GM23338 (cell line): Measurements from ENCODE around the gene ANKRD37. TPM values are rescaled to one million over a fixed set of nuclear protein-coding genes. Genes with fewer than 3 reads are reported as not detected.

Experiments
- ATAC-seq: fragments of 200-7000 bp; cut with Tn5 transposase; 3 replicates; pipeline ENCODE4 v1.9.1; 2020
- DNase-seq: peaks from one replicate; pipeline ENCODE4 v3.0.0-alpha.2; 2015; ENCODE audit warnings: low spot score
- H2AFZ ChIP-seq: fragments of 200-600 bp; sonication (generic); 2 replicates; pipeline ENCODE4 v1.8.0; 2016; ENCODE audit warnings: antibody characterized with exemption, mild to moderate bottlenecking, moderate library complexity
- H3F3A ChIP-seq: fragments of 200-600 bp; sonication (generic); replicated peaks from 2 replicates; pipeline ENCODE4 v1.8.0; 2017; ENCODE audit warnings: antibody characterized with exemption, mixed run types, low read depth
- H3K27ac ChIP-seq: fragments of 200-600 bp; sonication (generic); 2 replicates; pipeline ENCODE4 v1.6.1; 2016; ENCODE audit warnings: low read depth
- H3K27me3 ChIP-seq: fragments of 200-600 bp; sonication (generic); 2 replicates; pipeline ENCODE4 v1.8.0; 2016; ENCODE audit warnings: mild to moderate bottlenecking, mixed run types, moderate library complexity; ENCODE audit not compliant: insufficient read depth
- H3K36me3 ChIP-seq: fragments of 200-600 bp; sonication (generic); 2 replicates; pipeline ENCODE4 v1.8.0; 2016; ENCODE audit warnings: mild to moderate bottlenecking; ENCODE audit not compliant: insufficient read depth
- H3K4me1 ChIP-seq: fragments of 200-600 bp; sonication (generic); 2 replicates; pipeline ENCODE4 v1.8.0; 2016; ENCODE audit warnings: mild to moderate bottlenecking, moderate library complexity; ENCODE audit not compliant: insufficient read depth
- H3K4me2 ChIP-seq: fragments of 200-600 bp; sonication (generic); 2 replicates; pipeline ENCODE4 v1.7.1; 2017; ENCODE audit warnings: mixed run types
- H3K4me3 ChIP-seq: fragments of 200-600 bp; sonication (generic); 2 replicates; pipeline ENCODE4 v1.6.1; 2016; ENCODE audit warnings: mixed run types
- H3K79me2 ChIP-seq: fragments of 200-600 bp; sonication (generic); replicated peaks from 2 replicates; pipeline ENCODE4 v1.8.0; 2017; ENCODE audit warnings: mild to moderate bottlenecking; ENCODE audit not compliant: insufficient read depth
- H3K9me2 ChIP-seq: fragments of 200-600 bp; sonication (generic); 2 replicates; pipeline ENCODE4 v1.8.0; 2017; ENCODE audit not compliant: insufficient read depth
- H4K20me1 ChIP-seq: fragments of 200-600 bp; sonication (generic); replicated peaks from 2 replicates; pipeline ENCODE4 v1.8.0; 2017; ENCODE audit warnings: mild to moderate bottlenecking; ENCODE audit not compliant: insufficient read depth
- H3K27ac Mint-ChIP-seq: 2 replicates; pipeline ENCODE4 v1.8.0; 2020; ENCODE audit warnings: inconsistent platforms, mild to moderate bottlenecking, moderate library complexity, mixed read lengths
- H3K27me3 Mint-ChIP-seq: 3 replicates; pipeline ENCODE4 v1.8.0; 2022; ENCODE audit warnings: low read depth, mild to moderate bottlenecking, moderate library complexity, mixed read lengths, inconsistent platforms; ENCODE audit not compliant: insufficient read depth, poor library complexity
- H3K36me3 Mint-ChIP-seq: 3 replicates; pipeline ENCODE4 v1.8.0; 2021; ENCODE audit warnings: low read depth, mild to moderate bottlenecking, inconsistent platforms, moderate library complexity, mixed read lengths
- H3K4me1 Mint-ChIP-seq: 3 replicates; pipeline ENCODE4 v1.8.0; 2020; ENCODE audit warnings: mild to moderate bottlenecking, inconsistent platforms, mixed read lengths
- H3K4me3 Mint-ChIP-seq: 3 replicates; pipeline ENCODE4 v1.8.0; 2021; ENCODE audit warnings: moderate library complexity, mild to moderate bottlenecking, inconsistent platforms, mixed read lengths
- H3K9me3 Mint-ChIP-seq: 3 replicates; pipeline ENCODE4 v1.8.0; 2020; ENCODE audit warnings: moderate library complexity, mild to moderate bottlenecking, inconsistent platforms, mixed read lengths
- CREB1 ChIP-seq: fragments of 250-450 bp; sonication (Bioruptor Pico); IDR thresholded peaks from 2 replicates; pipeline ENCODE4 v1.5.0; 2020; ENCODE audit warnings: low read depth, mild to moderate bottlenecking, moderate library complexity
- ETS1 ChIP-seq: IDR thresholded peaks from 2 replicates; pipeline ENCODE4 v1.6.1; 2016; ENCODE audit warnings: antibody characterized with exemption
- EZH2 ChIP-seq: fragments of 200-600 bp; sonication (generic); IDR thresholded peaks from one replicate; pipeline ENCODE4 v1.8.0; 2017; ENCODE audit warnings: antibody characterized with exemption, mild to moderate bottlenecking, low read depth; ENCODE audit not compliant: unreplicated experiment
- EZH2phosphoT487 ChIP-seq: fragments of 200-600 bp; sonication (generic); IDR thresholded peaks from one replicate; pipeline ENCODE4 v1.8.1; 2018; ENCODE audit warnings: antibody characterized with exemption; ENCODE audit not compliant: unreplicated experiment
- JUNB ChIP-seq: IDR thresholded peaks from one replicate; pipeline ENCODE4 v1.6.1; 2016; ENCODE audit warnings: antibody characterized with exemption; ENCODE audit not compliant: unreplicated experiment
- NANOG ChIP-seq: IDR thresholded peaks from 2 replicates; pipeline ENCODE4 v1.6.1; 2016; ENCODE audit warnings: antibody characterized with exemption, borderline replicate concordance
- POLR2AphosphoS5 ChIP-seq: IDR thresholded peaks from 2 replicates; pipeline ENCODE4 v1.6.1; 2016; ENCODE audit warnings: antibody characterized with exemption, low read depth
- STAT1 ChIP-seq: IDR thresholded peaks from one replicate; pipeline ENCODE4 v1.6.1; 2016; ENCODE audit warnings: antibody characterized with exemption; ENCODE audit not compliant: unreplicated experiment
- ZNF114 ChIP-seq: fragments of 250-450 bp; sonication (Bioruptor Pico); IDR thresholded peaks from 2 replicates; pipeline ENCODE4 v1.5.0; 2020; ENCODE audit warnings: mild to moderate bottlenecking, moderate library complexity
- ZNF331 ChIP-seq: fragments of 250-450 bp; sonication (Bioruptor Pico); IDR thresholded peaks from 2 replicates; pipeline ENCODE4 v1.5.0; 2020; ENCODE audit warnings: low read depth, mild to moderate bottlenecking, moderate library complexity
- ZNF462 ChIP-seq: fragments of 250-450 bp; sonication (Bioruptor Pico); IDR thresholded peaks from 2 replicates; pipeline ENCODE4 v1.5.0; 2020; ENCODE audit warnings: mild to moderate bottlenecking, moderate library complexity
- polyA plus RNA-seq: library from polyadenylated mRNA; unstranded; fragments of >200 nt; fragmentation: Nextera tagmentation; extraction: Ambion mirVana; gene quantifications from 2 replicates; pipeline ENCODE4 v1.2.1, GENCODE V29; 2016
- total RNA-seq: library from RNA; depleted of rRNA; stranded (reverse); fragments of >200 nt; shearing (Covaris generic); gene quantifications from 2 replicates; pipeline ENCODE4 v1.2.3, GENCODE V29; 2014
- TF ChIP-seq, protein P1 (sequence below): IDR thresholded peaks from one replicate; pipeline ENCODE4 v1.6.1; 2018; ENCODE audit warnings: antibody characterized with exemption; ENCODE audit not compliant: unreplicated experiment

The ANKRD37 gene
- total and polyA plus RNA-seq, 2 experiments from 2014 or later = 1.8 to 4.9 TPM

- DNase-seq (no peak), ATAC-seq (no peak)
- Histone ChIP-seq H3K27ac (no peak overlapping the region), H3K4me2 (no peak overlapping the region), H4K20me1 (no peaks in the 10 kb centered on the region), H3K36me3 (no peaks in the 10 kb centered on the region; the same call in 1 of the 2 replicates), H3K4me3 (no peak overlapping the region), H3K27me3 (peaks cover 9% of the 10 kb centered on the region), H3K9me2 (no peaks in the 10 kb centered on the region), H3K4me1 (no peaks in the 10 kb centered on the region; the same call in 1 of the 2 replicates), H3F3A (peaks cover 4% of the 10 kb centered on the region; the same call in 1 of the 2 replicates), H3K79me2 (no peaks in the 10 kb centered on the region), H2AFZ (no peak overlapping the region)
- Mint-ChIP-seq H3K4me1 (peaks cover 11% of the 10 kb centered on the region), H3K4me3 (no peak overlapping the region), H3K27ac (no peak overlapping the region), H3K9me3 (peaks cover 3% of the 10 kb centered on the region; the same call in 1 of the 3 replicates), H3K36me3 (peaks cover 17% of the 10 kb centered on the region; the same call in 2 of the 3 replicates), H3K27me3 (peaks cover 2% of the 10 kb centered on the region)
- TF ChIP-seq ZNF331 (CRISPR knock-in tag) = no peak
Observed at GRCh38 chr4:185398618-185399017, 2.0 kb downstream of the ANKRD37 start.

DNA sequence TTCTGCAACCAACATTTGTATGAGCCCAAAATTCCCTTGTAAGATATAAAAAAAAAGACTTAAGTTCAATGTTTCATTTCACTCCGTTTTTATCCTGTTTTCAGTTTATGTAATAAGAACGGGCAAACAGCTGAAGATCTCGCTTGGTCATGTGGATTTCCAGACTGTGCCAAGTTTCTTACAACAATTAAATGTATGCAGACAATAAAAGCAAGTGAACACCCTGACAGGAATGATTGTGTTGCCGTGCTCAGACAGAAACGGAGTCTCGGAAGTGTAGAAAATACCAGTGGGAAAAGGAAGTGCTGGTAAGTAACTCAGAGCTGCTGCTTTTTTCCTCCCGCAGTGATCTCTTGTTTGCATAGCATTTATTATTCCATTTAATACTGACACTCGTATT, 2.8 kb downstream of the ANKRD37 start:
- H3K4me1 Mint-ChIP-seq = peaks cover 11% of the 10 kb centered on the region
- H3K79me2 ChIP-seq = no peaks in the 10 kb centered on the region
- TF ChIP-seq CREB1 (CRISPR knock-in tag) (no peak), STAT1 (no peak), NANOG (no peak), ETS1 (no peak), ZNF114 (no peak), POLR2AphosphoS5 (no peak), ZNF462 (CRISPR knock-in tag) (no peak), EZH2phosphoT487 (no peak), ZNF331 (CRISPR knock-in tag) (no peak), JUNB (no peak), EZH2 (no peak)
- TF ChIP-seq, protein P1, sequence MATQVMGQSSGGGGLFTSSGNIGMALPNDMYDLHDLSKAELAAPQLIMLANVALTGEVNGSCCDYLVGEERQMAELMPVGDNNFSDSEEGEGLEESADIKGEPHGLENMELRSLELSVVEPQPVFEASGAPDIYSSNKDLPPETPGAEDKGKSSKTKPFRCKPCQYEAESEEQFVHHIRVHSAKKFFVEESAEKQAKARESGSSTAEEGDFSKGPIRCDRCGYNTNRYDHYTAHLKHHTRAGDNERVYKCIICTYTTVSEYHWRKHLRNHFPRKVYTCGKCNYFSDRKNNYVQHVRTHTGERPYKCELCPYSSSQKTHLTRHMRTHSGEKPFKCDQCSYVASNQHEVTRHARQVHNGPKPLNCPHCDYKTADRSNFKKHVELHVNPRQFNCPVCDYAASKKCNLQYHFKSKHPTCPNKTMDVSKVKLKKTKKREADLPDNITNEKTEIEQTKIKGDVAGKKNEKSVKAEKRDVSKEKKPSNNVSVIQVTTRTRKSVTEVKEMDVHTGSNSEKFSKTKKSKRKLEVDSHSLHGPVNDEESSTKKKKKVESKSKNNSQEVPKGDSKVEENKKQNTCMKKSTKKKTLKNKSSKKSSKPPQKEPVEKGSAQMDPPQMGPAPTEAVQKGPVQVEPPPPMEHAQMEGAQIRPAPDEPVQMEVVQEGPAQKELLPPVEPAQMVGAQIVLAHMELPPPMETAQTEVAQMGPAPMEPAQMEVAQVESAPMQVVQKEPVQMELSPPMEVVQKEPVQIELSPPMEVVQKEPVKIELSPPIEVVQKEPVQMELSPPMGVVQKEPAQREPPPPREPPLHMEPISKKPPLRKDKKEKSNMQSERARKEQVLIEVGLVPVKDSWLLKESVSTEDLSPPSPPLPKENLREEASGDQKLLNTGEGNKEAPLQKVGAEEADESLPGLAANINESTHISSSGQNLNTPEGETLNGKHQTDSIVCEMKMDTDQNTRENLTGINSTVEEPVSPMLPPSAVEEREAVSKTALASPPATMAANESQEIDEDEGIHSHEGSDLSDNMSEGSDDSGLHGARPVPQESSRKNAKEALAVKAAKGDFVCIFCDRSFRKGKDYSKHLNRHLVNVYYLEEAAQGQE = no peak

More for the DNA sequence above, 2.8 kb downstream of the ANKRD37 start:
- ATAC-seq (no peak), DNase-seq (no peak)
- H3K4me1 ChIP-seq = no peaks in the 10 kb centered on the region; the same call in 1 of the 2 replicates
- H3K9me2 ChIP-seq = no peaks in the 10 kb centered on the region
- no peak overlapping the region for H2AFZ ChIP-seq
- H3K4me2 ChIP-seq = no peak overlapping the region
- peaks cover 3% of the 10 kb centered on the region; the same call in 1 of the 3 replicates for H3K9me3 Mint-ChIP-seq
- H3K36me3 Mint-ChIP-seq = peaks cover 20% of the 10 kb centered on the region; the same call in 2 of the 3 replicates
- H3F3A ChIP-seq = peaks cover 4% of the 10 kb centered on the region; the same call in 1 of the 2 replicates
- H3K27ac ChIP-seq = no peak overlapping the region
- no peaks in the 10 kb centered on the region for H4K20me1 ChIP-seq
- H3K27me3 ChIP-seq = peaks cover 9% of the 10 kb centered on the region
- H3K27me3 Mint-ChIP-seq = peaks cover 2% of the 10 kb centered on the region
- H3K36me3 ChIP-seq = no peaks in the 10 kb centered on the region; the same call in 1 of the 2 replicates
- no peak overlapping the region for H3K27ac Mint-ChIP-seq
- H3K4me3 ChIP-seq = no peak overlapping the region
- no peak overlapping the region for H3K4me3 Mint-ChIP-seq
